BE2C (cell line): ENCODE results near the gene D2HGDH.
"Not testable (repeated sequence)": the region's sequence is repeated elsewhere in the genome, so short reads cannot be mapped to it uniquely, and the experiment has no call there.

Source experiments
- DNase-seq: peaks from one replicate; pipeline ENCODE4 v3.0.0-alpha.2; 2020
- H3K27me3 ChIP-seq: fragments of 250-450 bp; sonication (Bioruptor Pico); 2 replicates; pipeline ENCODE4 v1.5.1; 2020; ENCODE audit warnings: mild to moderate bottlenecking
- H3K36me3 ChIP-seq: fragments of 250-450 bp; sonication (Bioruptor Pico); 2 replicates; pipeline ENCODE4 v1.5.1; 2020; ENCODE audit warnings: mild to moderate bottlenecking
- H3K4me1 ChIP-seq: fragments of 250-450 bp; sonication (Bioruptor Pico); 2 replicates; pipeline ENCODE4 v1.5.1; 2020
- H3K4me3 ChIP-seq: 2 replicates; pipeline ENCODE4 v1.5.1; 2011; ENCODE audit warnings: low read depth, low read length
- H3K9me3 ChIP-seq: fragments of 250-450 bp; sonication (Bioruptor Pico); 2 replicates; pipeline ENCODE4 v1.5.1; 2020
- CTCF ChIP-seq: IDR thresholded peaks from 2 replicates; pipeline ENCODE4 v1.5.1; 2012; ENCODE audit warnings: mild to moderate bottlenecking, low read depth, low read length

Gene D2HGDH

GRCh38 chr2:241741016-241741415 lies 6.6 kb downstream of the D2HGDH start:
- H3K4me3 ChIP-seq, result no peak overlapping the region
- H3K27me3 ChIP-seq, result no peaks in the 10 kb centered on the region
- DNase-seq, result no peak
- H3K9me3 ChIP-seq, result no peaks in the 10 kb centered on the region
- H3K4me1 ChIP-seq, result no peaks in the 10 kb centered on the region
- H3K36me3 ChIP-seq, result peaks cover 29% of the 10 kb centered on the region
- no peak for TF ChIP-seq CTCF

- Histone ChIP-seq H3K4me1 (no peaks in the 10 kb centered on the region), H3K4me3 (no peak overlapping the region), H3K36me3 (peaks cover 30% of the 10 kb centered on the region), H3K9me3 (no peaks in the 10 kb centered on the region), H3K27me3 (no peaks in the 10 kb centered on the region)
- TF ChIP-seq CTCF, result no peak
- DNase-seq, result no peak
Measured at GRCh38 chr2:241742320-241742939, 8.0 kb downstream of the D2HGDH start.

- H3K4me3 ChIP-seq, H3K4me1 ChIP-seq, H3K9me3 ChIP-seq, DNase-seq, H3K27me3 ChIP-seq: not testable (repeated sequence)
- peaks cover 30% of the 10 kb centered on the region for H3K36me3 ChIP-seq
Measured at GRCh38 chr2:241743008-241743407, 8.6 kb downstream of the D2HGDH start.

- no peak for DNase-seq
- Histone ChIP-seq H3K4me3 (no peak overlapping the region), H3K36me3 (peaks cover 26% of the 10 kb centered on the region), H3K9me3 (no peaks in the 10 kb centered on the region), H3K27me3 (no peaks in the 10 kb centered on the region), H3K4me1 (no peaks in the 10 kb centered on the region)
- no peak for TF ChIP-seq CTCF
Measured at GRCh38 chr2:241743620-241744019, 9.2 kb downstream of the D2HGDH start.

- no peaks in the 10 kb centered on the region for H3K27me3 ChIP-seq
- no peak for DNase-seq
- no peak for TF ChIP-seq CTCF
- no peaks in the 10 kb centered on the region for H3K4me1 ChIP-seq
- H3K36me3 ChIP-seq, result peaks cover 32% of the 10 kb centered on the region
- H3K9me3 ChIP-seq, result no peaks in the 10 kb centered on the region
- H3K4me3 ChIP-seq, result no peak overlapping the region
Measured at GRCh38 chr2:241744028-241744754, 9.8 kb downstream of the D2HGDH start.

GRCh38 chr2:241745276-241745675 lies 10.8 kb downstream of the D2HGDH start:
- TF ChIP-seq CTCF, result no peak
- Histone ChIP-seq H3K36me3 (peaks cover 35% of the 10 kb centered on the region), H3K9me3 (no peaks in the 10 kb centered on the region), H3K4me3 (no peak overlapping the region), H3K27me3 (no peaks in the 10 kb centered on the region), H3K4me1 (no peaks in the 10 kb centered on the region)
- no peak for DNase-seq
